AG09309 (cell line): ENCODE measurements around the gene DYRK4.

Source experiments
- DNase-seq: peaks from one replicate; pipeline ENCODE4 v3.0.0-alpha.2; 2010; ENCODE audit warnings: low read depth
- H3K4me3 ChIP-seq: 2 replicates; pipeline ENCODE4 v1.5.1; 2011; ENCODE audit warnings: mild to moderate bottlenecking, low read depth, low read length, moderate library complexity; ENCODE audit not compliant: control insufficient read depth
- CTCF ChIP-seq: IDR thresholded peaks from 2 replicates; pipeline ENCODE4 v1.5.1; 2011; ENCODE audit warnings: mild to moderate bottlenecking, low read depth, low read length, inconsistent platforms; ENCODE audit not compliant: insufficient read depth, control insufficient read depth; ENCODE audit errors: missing control alignments

The DYRK4 gene

GRCh38 chr12:4653257-4653656 is 91.2 kb downstream of the DYRK4 start:
- no peak for DNase-seq
- H3K4me3 ChIP-seq: no peak overlapping the region
- no peak for TF ChIP-seq CTCF

GRCh38 chr12:4653691-4654090 is 91.7 kb downstream of the DYRK4 start:
- no peak overlapping the region for H3K4me3 ChIP-seq
- no peak for DNase-seq
- TF ChIP-seq CTCF: no peak
